KMS-11 (cell line): Measurements from ENCODE around the gene PLBD2.

ENCODE experiments used
- H2AFZ ChIP-seq: fragments of 200-600 bp; sonication (generic); 2 replicates; pipeline ENCODE4 v1.6.1; 2016; ENCODE audit warnings: antibody characterized with exemption, mixed run types, low read depth
- H3K27ac ChIP-seq: fragments of 200-600 bp; sonication (generic); 2 replicates; pipeline ENCODE4 v1.6.1; 2016; ENCODE audit warnings: mild to moderate bottlenecking, mixed run types
- H3K27me3 ChIP-seq: fragments of 200-600 bp; sonication (generic); 2 replicates; pipeline ENCODE4 v1.6.1; 2017; ENCODE audit warnings: mild to moderate bottlenecking, low read depth, mixed run types, moderate library complexity; ENCODE audit not compliant: insufficient read depth
- H3K36me3 ChIP-seq: fragments of 200-600 bp; sonication (generic); 2 replicates; pipeline ENCODE4 v1.6.1; 2017; ENCODE audit warnings: mild to moderate bottlenecking, mixed run types; ENCODE audit not compliant: insufficient read depth
- H3K4me1 ChIP-seq: fragments of 200-600 bp; sonication (generic); 2 replicates; pipeline ENCODE4 v1.6.1; 2016; ENCODE audit warnings: mild to moderate bottlenecking, low read depth, mixed run types; ENCODE audit not compliant: poor library complexity, severe bottlenecking
- H3K4me2 ChIP-seq: fragments of 200-600 bp; sonication (generic); 2 replicates; pipeline ENCODE4 v1.7.0; 2016; ENCODE audit warnings: mild to moderate bottlenecking, mixed run types
- H3K4me3 ChIP-seq: fragments of 200-600 bp; sonication (generic); IDR thresholded peaks from 2 replicates; pipeline ENCODE4 v1.6.1; 2017; ENCODE audit warnings: low read depth, low read length, mixed read lengths; ENCODE audit not compliant: insufficient read depth
- H3K79me2 ChIP-seq: fragments of 200-600 bp; sonication (generic); 2 replicates; pipeline ENCODE4 v1.6.1; 2016; ENCODE audit warnings: low read depth, mixed run types; ENCODE audit not compliant: insufficient read depth
- H3K9ac ChIP-seq: fragments of 200-600 bp; sonication (generic); 2 replicates; pipeline ENCODE4 v1.6.1; 2016; ENCODE audit warnings: mild to moderate bottlenecking, mixed run types
- H4K20me1 ChIP-seq: fragments of 200-600 bp; sonication (generic); 2 replicates; pipeline ENCODE4 v1.6.1; 2016; ENCODE audit warnings: mild to moderate bottlenecking, mixed run types; ENCODE audit not compliant: insufficient read depth
- TF ChIP-seq, protein P1 (sequence below): fragments of 200-600 bp; sonication (generic); conservative IDR thresholded peaks from 2 replicates; pipeline ENCODE4 v1.6.1; 2017; ENCODE audit warnings: low read depth, mild to moderate bottlenecking, antibody characterized with exemption, low read length, moderate library complexity, mixed read lengths

Gene PLBD2

DNA sequence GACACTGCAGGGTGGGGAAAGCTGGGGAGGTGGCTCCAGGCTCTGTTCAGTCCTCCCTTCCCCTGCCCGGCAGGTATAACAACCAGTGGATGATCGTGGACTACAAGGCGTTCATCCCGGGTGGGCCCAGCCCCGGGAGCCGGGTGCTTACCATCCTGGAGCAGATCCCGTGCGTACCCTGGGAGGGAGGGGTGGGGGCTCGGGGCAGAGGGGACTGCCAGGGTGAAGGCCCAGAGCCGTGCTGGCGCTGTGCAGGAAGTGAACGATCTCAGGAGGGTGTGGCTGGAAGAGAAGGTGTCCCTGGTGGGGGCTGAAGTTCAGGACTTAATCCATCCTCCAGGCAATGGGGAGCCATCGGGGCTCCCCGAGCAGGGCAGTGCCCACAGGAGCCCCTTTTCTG lies 26.4 kb downstream of the PLBD2 start:
- no peaks in the 10 kb centered on the region for H4K20me1 ChIP-seq
- H2AFZ ChIP-seq, result no peak overlapping the region
- H3K4me2 ChIP-seq, result no peak overlapping the region
- TF ChIP-seq, protein P1, sequence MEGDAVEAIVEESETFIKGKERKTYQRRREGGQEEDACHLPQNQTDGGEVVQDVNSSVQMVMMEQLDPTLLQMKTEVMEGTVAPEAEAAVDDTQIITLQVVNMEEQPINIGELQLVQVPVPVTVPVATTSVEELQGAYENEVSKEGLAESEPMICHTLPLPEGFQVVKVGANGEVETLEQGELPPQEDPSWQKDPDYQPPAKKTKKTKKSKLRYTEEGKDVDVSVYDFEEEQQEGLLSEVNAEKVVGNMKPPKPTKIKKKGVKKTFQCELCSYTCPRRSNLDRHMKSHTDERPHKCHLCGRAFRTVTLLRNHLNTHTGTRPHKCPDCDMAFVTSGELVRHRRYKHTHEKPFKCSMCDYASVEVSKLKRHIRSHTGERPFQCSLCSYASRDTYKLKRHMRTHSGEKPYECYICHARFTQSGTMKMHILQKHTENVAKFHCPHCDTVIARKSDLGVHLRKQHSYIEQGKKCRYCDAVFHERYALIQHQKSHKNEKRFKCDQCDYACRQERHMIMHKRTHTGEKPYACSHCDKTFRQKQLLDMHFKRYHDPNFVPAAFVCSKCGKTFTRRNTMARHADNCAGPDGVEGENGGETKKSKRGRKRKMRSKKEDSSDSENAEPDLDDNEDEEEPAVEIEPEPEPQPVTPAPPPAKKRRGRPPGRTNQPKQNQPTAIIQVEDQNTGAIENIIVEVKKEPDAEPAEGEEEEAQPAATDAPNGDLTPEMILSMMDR, result no peak
- H3K4me3 ChIP-seq, result no peak overlapping the region
- H3K36me3 ChIP-seq, result no peaks in the 10 kb centered on the region
- no peak overlapping the region for H3K27ac ChIP-seq
- H3K9ac ChIP-seq, result no peak overlapping the region
- H3K79me2 ChIP-seq, result no peaks in the 10 kb centered on the region
- no peaks in the 10 kb centered on the region for H3K27me3 ChIP-seq
- H3K4me1 ChIP-seq, result no peaks in the 10 kb centered on the region

DNA sequence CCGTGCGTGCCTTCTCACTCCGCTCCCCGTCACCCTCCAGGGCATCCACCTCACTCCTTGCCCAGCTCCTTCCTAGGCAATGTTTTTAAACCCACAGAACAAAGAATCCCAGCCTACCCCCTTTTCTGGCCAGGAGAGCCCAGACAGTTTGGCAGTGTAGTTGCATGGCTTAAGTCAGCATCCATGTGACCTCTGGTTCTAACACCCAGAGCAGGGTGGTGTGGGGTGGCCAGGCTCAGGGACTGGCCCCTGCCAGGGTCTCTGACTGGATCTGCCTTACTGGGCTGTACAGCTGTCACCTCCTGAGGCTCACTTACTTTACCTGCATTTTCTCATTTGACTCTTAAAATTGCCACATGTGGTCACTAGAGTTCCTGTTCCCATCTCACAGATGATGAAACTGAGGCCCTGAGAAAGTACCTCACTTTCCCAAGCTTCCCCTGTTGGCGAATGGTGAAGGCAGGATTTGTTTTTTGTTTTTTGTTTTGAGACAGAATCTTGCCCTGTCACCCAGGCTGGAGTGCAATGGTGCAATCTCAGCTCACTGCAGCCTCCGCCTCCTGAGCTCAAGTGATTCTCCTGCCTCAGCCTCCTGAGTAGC lies 27.0 kb downstream of the PLBD2 start:
- Histone ChIP-seq H3K27ac (no peak overlapping the region), H3K36me3 (no peaks in the 10 kb centered on the region), H4K20me1 (no peaks in the 10 kb centered on the region), H3K4me2 (no peak overlapping the region), H3K4me3 (no peak overlapping the region), H3K79me2 (no peaks in the 10 kb centered on the region), H3K4me1 (no peaks in the 10 kb centered on the region), H3K9ac (no peak overlapping the region), H3K27me3 (no peaks in the 10 kb centered on the region), H2AFZ (no peak overlapping the region)
- TF ChIP-seq, protein P1, result no peak

DNA sequence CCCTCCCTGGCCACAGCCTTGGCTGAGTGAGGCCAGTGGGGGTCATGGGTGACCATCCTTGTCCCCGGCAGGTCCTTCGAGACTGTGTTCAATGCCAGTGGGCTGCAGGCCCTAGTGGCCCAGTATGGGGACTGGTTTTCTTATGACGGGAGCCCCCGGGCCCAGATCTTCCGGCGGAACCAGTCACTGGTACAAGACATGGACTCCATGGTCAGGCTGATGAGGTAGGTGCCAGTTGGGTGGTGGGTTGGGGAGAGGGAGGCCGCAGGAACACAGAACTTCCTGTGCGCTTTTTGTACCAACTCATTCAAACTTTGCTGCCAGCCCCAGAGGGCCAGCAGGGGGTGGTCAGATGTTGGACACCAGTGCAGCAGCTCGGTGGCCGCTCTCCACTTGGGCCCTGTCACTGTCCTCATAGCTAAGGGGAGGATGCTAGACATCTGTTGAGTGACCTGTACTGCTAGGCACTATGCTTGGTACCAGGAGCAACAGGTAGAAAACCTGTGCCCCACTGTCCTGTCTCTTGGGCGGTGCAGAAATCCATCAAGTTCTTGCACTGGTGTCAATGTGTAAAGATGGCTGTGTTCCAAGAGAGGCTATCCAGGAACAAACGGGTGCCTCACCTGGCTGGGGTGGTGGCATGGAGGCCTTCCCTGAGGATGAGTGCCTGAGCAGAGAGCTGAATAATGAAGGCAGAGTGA lies 28.6 kb downstream of the PLBD2 start:
- no peak overlapping the region for H3K4me2 ChIP-seq
- no peaks in the 10 kb centered on the region for H3K27me3 ChIP-seq
- no peaks in the 10 kb centered on the region for H3K79me2 ChIP-seq
- H3K36me3 ChIP-seq, result no peaks in the 10 kb centered on the region
- no peak overlapping the region for H3K9ac ChIP-seq
- H3K27ac ChIP-seq, result no peak overlapping the region
- no peak overlapping the region for H3K4me3 ChIP-seq
- no peaks in the 10 kb centered on the region for H4K20me1 ChIP-seq
- TF ChIP-seq, protein P1, result no peak
- no peak overlapping the region for H2AFZ ChIP-seq
- H3K4me1 ChIP-seq, result no peaks in the 10 kb centered on the region

DNA sequence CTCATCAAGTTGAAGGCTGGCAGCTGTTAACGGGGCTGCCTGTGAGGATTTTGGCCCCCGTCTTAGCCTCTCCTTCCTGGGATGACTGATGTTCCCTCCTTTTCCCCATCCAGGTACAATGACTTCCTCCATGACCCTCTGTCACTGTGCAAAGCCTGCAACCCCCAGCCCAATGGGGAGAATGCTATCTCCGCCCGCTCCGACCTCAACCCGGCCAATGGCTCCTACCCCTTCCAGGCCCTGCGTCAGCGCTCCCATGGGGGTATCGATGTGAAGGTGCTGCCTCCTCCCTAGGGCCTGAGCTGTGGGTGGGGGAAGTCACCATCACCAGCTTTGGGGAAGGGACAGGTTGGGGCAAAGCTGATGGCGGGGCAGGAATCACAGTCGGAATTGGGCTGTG lies 29.2 kb downstream of the PLBD2 start:
- no peaks in the 10 kb centered on the region for H3K36me3 ChIP-seq
- no peaks in the 10 kb centered on the region for H3K27me3 ChIP-seq
- H3K9ac ChIP-seq, result no peak overlapping the region
- no peaks in the 10 kb centered on the region for H3K79me2 ChIP-seq
- no peaks in the 10 kb centered on the region for H4K20me1 ChIP-seq
- TF ChIP-seq, protein P1, result no peak
- no peak overlapping the region for H3K27ac ChIP-seq
- H3K4me1 ChIP-seq, result no peaks in the 10 kb centered on the region
- no peak overlapping the region for H3K4me2 ChIP-seq
- H3K4me3 ChIP-seq, result no peak overlapping the region
- no peak overlapping the region for H2AFZ ChIP-seq
